Neural cell (in vitro differentiated cells): ENCODE measurements around the gene PUS10. TPM values are rescaled to one million over a fixed set of nuclear protein-coding genes. Genes with fewer than 3 reads are reported as not detected.

Experiments
- H2AFZ ChIP-seq: fragments of 200-600, 300-800 bp; sonication (generic), shearing (Covaris generic); 2 replicates; pipeline ENCODE4 v1.6.0; 2014; ENCODE audit warnings: low read depth, mild to moderate bottlenecking, antibody characterized with exemption, low read length, moderate library complexity
- H3F3A ChIP-seq: fragments of 200-600 bp; shearing (Covaris generic); 2 replicates; pipeline ENCODE4 v1.6.1; 2016; ENCODE audit warnings: mild to moderate bottlenecking, moderate library complexity, mixed read lengths, antibody characterized with exemption, low read length; ENCODE audit not compliant: insufficient read depth, poor library complexity, severe bottlenecking
- H3K27ac ChIP-seq: fragments of 200-600, 300-800 bp; sonication (generic), shearing (Covaris generic); 2 replicates; pipeline ENCODE4 v1.5.1; 2014; ENCODE audit warnings: mild to moderate bottlenecking, low read length, moderate library complexity
- H3K27me3 ChIP-seq: fragments of 300-800, 200-600 bp; sonication (generic), shearing (Covaris generic); 2 replicates; pipeline ENCODE4 v1.6.0; 2014; ENCODE audit warnings: mild to moderate bottlenecking, low read depth, low read length, moderate library complexity; ENCODE audit not compliant: insufficient read depth
- H3K36me3 ChIP-seq: fragments of 300-800, 200-600 bp; sonication (generic), shearing (Covaris generic); 2 replicates; pipeline ENCODE4 v1.5.1; 2014; ENCODE audit warnings: mild to moderate bottlenecking, antibody characterized with exemption, low read length, moderate library complexity; ENCODE audit not compliant: insufficient read depth
- H3K4me2 ChIP-seq: fragments of 300-800, 200-600 bp; sonication (generic), shearing (Covaris generic); 2 replicates; pipeline ENCODE4 v1.6.0; 2014; ENCODE audit warnings: mild to moderate bottlenecking, low read length
- H3K4me3 ChIP-seq: fragments of 300-800, 200-600 bp; sonication (generic), shearing (Covaris generic); 2 replicates; pipeline ENCODE4 v1.5.1; 2014; ENCODE audit warnings: mild to moderate bottlenecking, low read length, moderate library complexity
- H3K79me2 ChIP-seq: fragments of 200-600 bp; shearing (Covaris generic); replicated peaks from 2 replicates; pipeline ENCODE4 v1.6.0; 2014; ENCODE audit warnings: mild to moderate bottlenecking, low read length, moderate library complexity; ENCODE audit not compliant: insufficient read depth
- H3K9ac ChIP-seq: fragments of 300-800, 200-600 bp; sonication (generic), shearing (Covaris generic); 2 replicates; pipeline ENCODE4 v1.6.1; 2016; ENCODE audit warnings: mild to moderate bottlenecking, low read length, mixed read lengths
- H3K9me2 ChIP-seq: fragments of 200-600 bp; shearing (Covaris generic); 2 replicates; pipeline ENCODE4 v1.6.1; 2016; ENCODE audit warnings: mild to moderate bottlenecking, low read length, mixed read lengths; ENCODE audit not compliant: insufficient read depth
- H3K9me3 ChIP-seq: fragments of 200-600, 300-800 bp; sonication (generic), shearing (Covaris generic); 2 replicates; pipeline ENCODE4 v1.6.1; 2016; ENCODE audit warnings: mild to moderate bottlenecking, mixed run types, low read length, moderate library complexity, mixed read lengths
- H4K20me1 ChIP-seq: fragments of 200-600 bp; shearing (Covaris generic); 2 replicates; pipeline ENCODE4 v1.6.1; 2016; ENCODE audit warnings: mild to moderate bottlenecking, mixed run types; ENCODE audit not compliant: insufficient read depth
- CTCF ChIP-seq: fragments of 450-650 bp; IDR thresholded peaks from 2 replicates; pipeline ENCODE4 v1.5.1; 2014; ENCODE audit warnings: antibody characterized with exemption, mild to moderate bottlenecking, moderate library complexity; ENCODE audit not compliant: poor library complexity, severe bottlenecking
- EP300 ChIP-seq: fragments of 450-650 bp; conservative IDR thresholded peaks from 2 replicates; pipeline ENCODE4 v1.6.1; 2014; ENCODE audit warnings: antibody characterized with exemption, mild to moderate bottlenecking, moderate library complexity; ENCODE audit not compliant: poor library complexity, severe bottlenecking
- EZH2 ChIP-seq: fragments of 200-600, 300-800 bp; shearing (Covaris generic), sonication (generic); IDR thresholded peaks from 2 replicates; pipeline ENCODE4 v1.6.1; 2014; ENCODE audit warnings: antibody characterized with exemption, low read length, borderline replicate concordance, mild to moderate bottlenecking; ENCODE audit not compliant: insufficient read depth, poor library complexity, severe bottlenecking
- MXI1 ChIP-seq: fragments of 450-650 bp; conservative IDR thresholded peaks from 2 replicates; pipeline ENCODE4 v1.6.1; 2014; ENCODE audit warnings: antibody characterized with exemption, mild to moderate bottlenecking; ENCODE audit not compliant: poor library complexity, severe bottlenecking
- POLR2AphosphoS5 ChIP-seq: IDR thresholded peaks from 2 replicates; pipeline ENCODE4 v1.6.1; 2012
- RAD21 ChIP-seq: fragments of 450-650 bp; conservative IDR thresholded peaks from 2 replicates; pipeline ENCODE4 v1.6.1; 2014; ENCODE audit warnings: antibody characterized with exemption, mild to moderate bottlenecking, moderate library complexity
- REST ChIP-seq: IDR thresholded peaks from 2 replicates; pipeline ENCODE4 v1.6.1; 2012; ENCODE audit warnings: borderline replicate concordance
- SMC3 ChIP-seq: fragments of 450-650 bp; conservative IDR thresholded peaks from 2 replicates; pipeline ENCODE4 v1.6.1; 2014; ENCODE audit warnings: antibody characterized with exemption, mild to moderate bottlenecking, moderate library complexity; ENCODE audit not compliant: poor library complexity
- TAF1 ChIP-seq: IDR thresholded peaks from 2 replicates; pipeline ENCODE4 v1.6.1; 2012; ENCODE audit warnings: low read depth
- polyA plus RNA-seq: library from polyadenylated mRNA; depleted of rRNA; stranded (reverse); fragments of >200 nt; gene quantifications from 2 replicates; pipeline ENCODE4 v1.2.3, GENCODE V29; 2014

PUS10 gene
- polyA plus RNA-seq, 1 donor from 2014 or later: 3.5 TPM

- Histone ChIP-seq H3K27me3 (no peaks in the 10 kb centered on the region), H2AFZ (no peak overlapping the region), H3K4me3 (no peak overlapping the region), H3K9me2 (no peaks in the 10 kb centered on the region), H4K20me1 (no peaks in the 10 kb centered on the region), H3K9ac (no peak overlapping the region), H3K79me2 (peaks cover 58% of the 10 kb centered on the region), H3K27ac (no peak overlapping the region), H3F3A (no peaks in the 10 kb centered on the region), H3K36me3 (no peaks in the 10 kb centered on the region), H3K4me2 (no peak overlapping the region), H3K9me3 (no peaks in the 10 kb centered on the region)
- no peak for TF ChIP-seq POLR2AphosphoS5
- TF ChIP-seq CTCF: no peak
These were observed 3.2 kb upstream of the PUS10 start for GRCh38 chr2:61021228-61021660.

GRCh38 chr2:61018798-61019197, 743 bp upstream of the PUS10 start:
- H3K27ac ChIP-seq: peak overlapping the region; percentile 87
- TF ChIP-seq RAD21 (no peak), SMC3 (no peak), POLR2AphosphoS5 (no peak), EP300 (no peak), MXI1 (no peak), TAF1 (no peak), CTCF (no peak), REST (no peak), EZH2 (no peak)
- H3K79me2 ChIP-seq: peaks cover 52% of the 10 kb centered on the region
- peak overlapping the region; percentile 81 for H3K9ac ChIP-seq
- H3K4me3 ChIP-seq: peak overlapping the region; percentile 85
- H3K27me3 ChIP-seq: no peaks in the 10 kb centered on the region
- H3K9me2 ChIP-seq: no peaks in the 10 kb centered on the region
- H3K9me3 ChIP-seq: no peaks in the 10 kb centered on the region
- H4K20me1 ChIP-seq: no peaks in the 10 kb centered on the region
- no peaks in the 10 kb centered on the region for H3F3A ChIP-seq
- H3K4me2 ChIP-seq: peak overlapping the region; percentile 85
- H2AFZ ChIP-seq: no peak overlapping the region
- H3K36me3 ChIP-seq: no peaks in the 10 kb centered on the region
